ENCODE measurements around the gene SPINT3. TPM values are rescaled to one million over a fixed set of nuclear protein-coding genes. Genes with fewer than 3 reads are reported as not detected.

Gene SPINT3
- total RNA-seq, 1 donor from 2014 or later, result not detected

DNA sequence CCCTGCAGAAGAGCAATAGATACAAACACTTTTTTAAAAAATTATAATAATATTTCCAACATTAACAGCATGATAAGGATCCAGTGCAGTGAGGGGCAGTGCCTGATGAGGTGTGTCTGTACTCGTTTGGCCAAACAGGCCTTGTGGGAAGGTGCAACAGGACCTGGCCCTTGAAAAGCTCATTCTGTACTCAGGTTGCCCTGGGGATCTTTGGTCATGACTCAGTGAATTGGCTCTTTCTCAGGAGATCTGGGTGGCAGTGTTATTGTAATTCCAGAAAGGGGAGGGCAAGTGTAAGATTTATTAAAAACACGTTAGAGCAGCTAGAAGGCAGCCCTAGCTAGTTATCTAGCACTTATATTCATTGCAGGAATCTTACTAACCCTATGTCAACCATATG, 2.9 kb upstream of the SPINT3 start:
- H3K4me1 Mint-ChIP-seq, result no peaks in the 10 kb centered on the region
- CTCF ChIA-PET, result no interaction called here
- TF ChIP-seq, protein P1, sequence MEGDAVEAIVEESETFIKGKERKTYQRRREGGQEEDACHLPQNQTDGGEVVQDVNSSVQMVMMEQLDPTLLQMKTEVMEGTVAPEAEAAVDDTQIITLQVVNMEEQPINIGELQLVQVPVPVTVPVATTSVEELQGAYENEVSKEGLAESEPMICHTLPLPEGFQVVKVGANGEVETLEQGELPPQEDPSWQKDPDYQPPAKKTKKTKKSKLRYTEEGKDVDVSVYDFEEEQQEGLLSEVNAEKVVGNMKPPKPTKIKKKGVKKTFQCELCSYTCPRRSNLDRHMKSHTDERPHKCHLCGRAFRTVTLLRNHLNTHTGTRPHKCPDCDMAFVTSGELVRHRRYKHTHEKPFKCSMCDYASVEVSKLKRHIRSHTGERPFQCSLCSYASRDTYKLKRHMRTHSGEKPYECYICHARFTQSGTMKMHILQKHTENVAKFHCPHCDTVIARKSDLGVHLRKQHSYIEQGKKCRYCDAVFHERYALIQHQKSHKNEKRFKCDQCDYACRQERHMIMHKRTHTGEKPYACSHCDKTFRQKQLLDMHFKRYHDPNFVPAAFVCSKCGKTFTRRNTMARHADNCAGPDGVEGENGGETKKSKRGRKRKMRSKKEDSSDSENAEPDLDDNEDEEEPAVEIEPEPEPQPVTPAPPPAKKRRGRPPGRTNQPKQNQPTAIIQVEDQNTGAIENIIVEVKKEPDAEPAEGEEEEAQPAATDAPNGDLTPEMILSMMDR (IDR thresholded peaks at IDR 0.05), result no peak
- no peak overlapping the region for H3K4me3 Mint-ChIP-seq
- POLR2A ChIA-PET, result no interaction called here
- peaks cover 2% of the 10 kb centered on the region for H3K9me3 Mint-ChIP-seq
- DNase-seq (no peak), ATAC-seq (ENCODE audit: low read depth) (no peak)
- intact Hi-C loops (cut with micrococcal nuclease), result no loop called here
- no peaks in the 10 kb centered on the region for H3K36me3 Mint-ChIP-seq (ENCODE audit: low read depth)
- peaks cover 20% of the 10 kb centered on the region for H3K27me3 Mint-ChIP-seq
- H3K27ac Mint-ChIP-seq, result no peak overlapping the region

DNA sequence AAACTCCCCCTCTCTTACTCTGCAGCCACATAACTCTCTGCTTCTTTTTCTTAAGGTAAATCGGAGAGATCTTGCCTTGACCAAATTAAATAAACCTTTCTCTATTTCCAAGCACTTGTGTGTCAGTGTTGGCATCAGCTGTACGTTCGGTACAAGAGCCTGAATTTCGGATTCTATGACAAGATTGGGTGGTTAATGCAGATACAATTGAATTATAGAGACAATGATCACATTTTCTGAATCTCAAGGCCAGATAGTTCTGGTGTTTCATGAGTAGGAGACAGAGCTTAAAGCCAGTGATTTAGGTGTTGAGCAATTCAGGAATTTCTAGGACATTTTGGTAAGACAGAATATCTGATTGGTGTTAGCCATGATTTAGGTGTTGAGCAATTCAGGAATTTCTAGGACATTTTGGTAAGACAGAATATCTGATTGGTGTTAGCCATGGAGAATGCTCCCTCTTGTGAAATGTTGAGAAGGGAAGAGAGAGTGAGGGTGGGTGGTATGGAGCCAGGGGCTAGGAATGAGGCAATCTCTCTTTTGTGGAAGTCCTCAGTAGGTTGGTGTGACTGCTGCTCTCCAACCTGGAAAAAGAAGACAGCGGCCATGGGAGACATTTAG, 5.1 kb downstream of the SPINT3 start:
- TF ChIP-seq, protein P1 (IDR thresholded peaks at IDR 0.05), result no peak
- no peak overlapping the region for H3K27ac Mint-ChIP-seq
- DNase-seq (no peak), ATAC-seq (ENCODE audit: low read depth) (no peak)
- peaks cover 12% of the 10 kb centered on the region for H3K4me1 Mint-ChIP-seq
- no peaks in the 10 kb centered on the region for H3K36me3 Mint-ChIP-seq (ENCODE audit: low read depth)
- CTCF ChIA-PET, result no interaction called here
- H3K27me3 Mint-ChIP-seq, result peaks cover 19% of the 10 kb centered on the region
- H3K9me3 Mint-ChIP-seq, result no peaks in the 10 kb centered on the region
- intact Hi-C loops (cut with micrococcal nuclease), result no loop called here
- H3K4me3 Mint-ChIP-seq, result no peak overlapping the region
- POLR2A ChIA-PET, result no interaction called here

DNA sequence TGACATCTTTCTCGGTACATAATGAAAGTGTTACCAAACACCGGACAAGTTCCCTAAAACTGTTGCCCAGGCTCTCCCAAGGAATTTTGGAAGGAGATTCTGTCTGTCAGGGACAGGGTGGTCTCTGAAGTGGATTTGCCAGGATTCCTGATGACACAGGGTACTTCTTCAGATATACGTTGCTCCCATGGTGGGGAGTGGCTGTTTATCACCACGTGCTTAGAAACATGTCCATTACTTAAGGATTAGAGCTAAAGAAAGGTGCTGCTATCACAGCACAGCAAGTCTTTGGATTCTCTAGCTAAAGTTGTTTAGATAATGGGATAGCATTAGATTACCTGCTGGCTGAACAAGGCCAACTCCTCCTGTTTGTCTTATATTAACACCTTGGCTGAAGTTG, 6.3 kb downstream of the SPINT3 start:
- intact Hi-C loops (cut with micrococcal nuclease), result no loop called here
- ChIA-PET CTCF (no interaction called here), POLR2A (no interaction called here)
- Mint-ChIP-seq H3K4me1 (peaks cover 12% of the 10 kb centered on the region), H3K27me3 (peaks cover 23% of the 10 kb centered on the region), H3K4me3 (no peak overlapping the region), H3K36me3 (ENCODE audit: low read depth) (no peaks in the 10 kb centered on the region), H3K27ac (no peak overlapping the region), H3K9me3 (no peaks in the 10 kb centered on the region)
- TF ChIP-seq, protein P1 (IDR thresholded peaks at IDR 0.05), result no peak
- DNase-seq (no peak), ATAC-seq (ENCODE audit: low read depth) (no peak)

DNA sequence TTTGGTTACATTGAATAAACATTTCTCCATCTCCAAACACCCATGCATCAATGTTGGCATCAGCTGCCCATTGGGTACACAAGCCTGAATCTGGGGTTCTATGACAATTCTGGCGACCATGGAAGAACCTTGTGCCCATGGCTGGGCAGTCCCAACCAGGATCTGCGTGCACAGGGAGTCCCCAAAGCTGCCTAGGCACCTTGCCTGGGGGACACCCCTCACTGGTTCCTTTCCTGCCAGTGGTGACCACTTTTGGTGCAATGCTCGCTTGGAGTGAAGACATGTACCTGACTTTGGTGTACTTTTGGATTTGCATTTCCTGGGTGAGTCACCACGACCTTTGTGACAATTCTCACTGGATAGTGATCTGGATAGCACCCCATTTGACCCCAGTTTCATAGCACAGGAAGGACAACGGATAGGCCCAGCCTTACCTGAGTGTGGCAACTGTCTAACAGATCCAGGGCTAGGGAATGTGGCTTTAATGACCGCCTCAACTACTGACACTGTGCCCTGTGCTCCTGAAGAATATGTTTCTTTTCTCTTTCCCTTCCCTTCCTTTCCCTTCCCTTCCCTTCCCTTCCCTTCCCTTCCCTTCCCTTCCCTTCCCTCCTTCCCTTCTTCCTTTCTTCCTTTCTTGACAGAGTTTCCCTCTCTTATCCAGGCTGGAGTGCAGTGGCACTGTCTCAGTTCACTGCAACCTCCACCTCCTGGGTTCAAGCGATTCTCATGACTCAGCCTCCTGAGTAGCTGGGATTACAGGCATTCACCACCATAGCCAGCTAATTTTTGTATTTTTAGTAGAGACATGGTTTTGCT, 7.1 kb downstream of the SPINT3 start:
- DNase-seq, result no peak
- intact Hi-C loops (cut with micrococcal nuclease), result no loop called here
- H3K36me3 Mint-ChIP-seq (ENCODE audit: low read depth), result no peaks in the 10 kb centered on the region
- H3K4me3 Mint-ChIP-seq, result no peak overlapping the region
- POLR2A ChIA-PET, result no interaction called here
- no peak for ATAC-seq (ENCODE audit: low read depth)
- H3K27ac Mint-ChIP-seq, result no peak overlapping the region
- CTCF ChIA-PET, result no interaction called here
- TF ChIP-seq, protein P1 (IDR thresholded peaks at IDR 0.05), result no peak
- peaks cover 12% of the 10 kb centered on the region for H3K4me1 Mint-ChIP-seq
- H3K9me3 Mint-ChIP-seq, result no peaks in the 10 kb centered on the region
- H3K27me3 Mint-ChIP-seq, result peaks cover 26% of the 10 kb centered on the region

DNA sequence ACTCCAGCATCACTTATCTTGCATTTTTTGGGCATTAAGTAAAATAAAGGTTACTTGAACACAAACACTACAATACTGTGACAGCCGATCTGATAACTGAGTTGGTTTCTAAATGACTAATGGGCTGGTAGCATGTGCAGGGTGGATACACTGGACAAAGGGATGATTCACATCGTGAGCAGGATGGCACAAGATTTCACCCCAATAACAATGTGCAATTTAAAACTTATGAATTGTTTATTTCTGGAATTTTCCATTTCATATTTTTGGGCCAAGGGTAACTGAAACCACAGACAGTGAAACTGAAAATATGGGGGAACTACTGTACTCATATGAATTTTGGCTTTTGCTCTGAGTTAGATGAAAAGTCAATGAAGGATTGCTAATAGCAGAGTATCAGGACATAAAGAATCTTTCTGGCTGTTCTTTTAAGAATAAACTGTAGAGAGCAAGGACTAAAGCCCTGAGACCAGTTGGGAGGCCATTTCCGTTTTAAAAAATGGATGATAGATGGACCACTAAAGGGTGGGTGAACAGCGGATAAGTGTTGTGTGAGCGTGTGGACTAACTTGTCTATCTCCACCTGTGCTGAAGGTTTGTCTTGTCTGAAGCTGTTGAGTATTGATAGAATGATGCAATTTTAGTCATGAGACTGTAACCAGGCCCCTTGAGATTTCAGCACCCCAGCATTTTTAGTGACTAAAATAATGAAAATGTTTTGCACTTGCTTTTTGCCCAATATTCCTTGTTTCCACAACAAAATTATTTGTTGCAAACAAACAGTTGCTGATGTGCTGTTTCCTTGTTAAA, 8.2 kb downstream of the SPINT3 start:
- Mint-ChIP-seq H3K36me3 (ENCODE audit: low read depth) (no peaks in the 10 kb centered on the region), H3K9me3 (no peaks in the 10 kb centered on the region), H3K27ac (no peak overlapping the region), H3K4me3 (no peak overlapping the region), H3K4me1 (peaks cover 12% of the 10 kb centered on the region), H3K27me3 (peaks cover 31% of the 10 kb centered on the region)
- TF ChIP-seq, protein P1 (IDR thresholded peaks at IDR 0.05), result no peak
- CTCF ChIA-PET, result no interaction called here
- DNase-seq, result no peak
- ATAC-seq (ENCODE audit: low read depth), result no peak
- intact Hi-C loops (cut with micrococcal nuclease), result no loop called here
- POLR2A ChIA-PET, result no interaction called here

Data from activated B cell treated with CpG ODN at 0.5 μM for 24 hours (primary cell).